B cell (primary cell): ENCODE measurements around the gene ALDH1B1.

ENCODE experiments used
- CTCF ChIP-seq: fragments of 200-600 bp; IDR thresholded peaks from one replicate; pipeline ENCODE4 v1.8.0; 2022; ENCODE audit warnings: antibody characterized with exemption, mild to moderate bottlenecking
- EZH2 ChIP-seq: IDR thresholded peaks from 2 replicates; pipeline ENCODE4 v1.6.1; 2012; ENCODE audit warnings: borderline replicate concordance, low read depth, mild to moderate bottlenecking, moderate library complexity, low read length; ENCODE audit not compliant: insufficient read depth, poor library complexity, severe bottlenecking

GRCh38 chr9:38347946-38348345 is 44.6 kb upstream of the ALDH1B1 start:
- TF ChIP-seq CTCF, result no peak
- no peak for TF ChIP-seq EZH2
